Subcutaneous adipose tissue (tissue), 4 donors: ENCODE measurements around the gene ANKRD40CL. TPM values are rescaled to one million over a fixed set of nuclear protein-coding genes. Genes with fewer than 3 reads are reported as not detected.

Source experiments
- CTCF ChIP-seq: fragments of 450-650 bp; IDR thresholded peaks from one replicate; pipeline ENCODE4 v1.5.1; 2016; ENCODE audit warnings: low read depth, mild to moderate bottlenecking, control low read depth, antibody characterized with exemption, moderate library complexity
- total RNA-seq, 4 donors: library from RNA; depleted of rRNA; stranded (reverse); fragments of >200 nt; gene quantifications; one replicate each; pipeline ENCODE4 v1.1.0, GENCODE V29; 2016

The ANKRD40CL gene
- total RNA-seq, 4 donors from 2014 or later, result not detected

DNA sequence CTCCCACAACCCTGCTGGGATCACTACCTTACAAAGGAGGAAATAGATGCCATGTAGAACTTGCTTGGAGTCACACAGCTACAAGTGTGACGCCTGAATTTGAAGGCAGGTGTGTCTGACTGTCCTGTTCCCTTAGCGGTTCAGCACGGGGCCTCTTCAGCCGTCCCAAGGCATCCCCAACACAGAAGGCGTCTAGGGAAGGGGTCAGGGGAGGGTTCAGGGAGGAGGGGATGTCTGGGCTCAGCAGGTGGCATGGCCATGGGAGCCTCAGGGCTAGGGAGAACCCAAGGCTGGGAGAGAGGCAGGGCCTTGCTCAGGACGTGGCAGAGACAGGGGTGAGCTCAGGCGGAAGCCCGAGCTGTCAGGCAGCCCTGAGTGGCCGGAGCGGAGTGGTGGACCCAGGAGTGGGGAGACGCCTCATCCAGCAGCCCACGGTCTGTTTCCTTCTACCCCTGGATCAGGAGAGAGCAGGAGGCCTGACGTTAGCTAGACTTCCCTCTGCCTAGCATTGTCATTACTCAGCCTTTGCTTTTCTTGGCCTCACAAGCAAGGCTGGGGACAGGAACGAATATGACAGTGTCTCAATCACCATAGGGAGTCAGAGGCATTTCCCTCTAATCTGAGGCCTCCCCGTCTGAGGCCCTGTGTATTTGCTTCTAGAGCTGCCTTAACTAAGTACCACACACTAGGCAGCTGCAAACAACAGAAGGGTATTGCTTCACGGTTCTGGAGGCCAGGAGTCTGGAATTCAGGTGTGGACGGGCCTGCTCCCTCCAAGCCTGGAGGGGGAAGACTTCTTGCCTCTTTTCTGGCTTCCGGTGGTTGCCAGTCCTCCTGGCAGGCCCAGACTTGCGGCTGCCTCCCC is 31.3 kb upstream of the ANKRD40CL start:
- no peak for TF ChIP-seq CTCF

GRCh38 chr17:50797135-50797810 is 30.0 kb upstream of the ANKRD40CL start:
- no peak for TF ChIP-seq CTCF

GRCh38 chr17:50794361-50794760 is 27.0 kb upstream of the ANKRD40CL start:
- no peak for TF ChIP-seq CTCF

GRCh38 chr17:50793007-50793406 is 25.7 kb upstream of the ANKRD40CL start:
- TF ChIP-seq CTCF, result no peak

GRCh38 chr17:50792132-50792531 is 24.8 kb upstream of the ANKRD40CL start:
- no peak for TF ChIP-seq CTCF

GRCh38 chr17:50790618-50791017 is 23.3 kb upstream of the ANKRD40CL start:
- no peak for TF ChIP-seq CTCF

DNA sequence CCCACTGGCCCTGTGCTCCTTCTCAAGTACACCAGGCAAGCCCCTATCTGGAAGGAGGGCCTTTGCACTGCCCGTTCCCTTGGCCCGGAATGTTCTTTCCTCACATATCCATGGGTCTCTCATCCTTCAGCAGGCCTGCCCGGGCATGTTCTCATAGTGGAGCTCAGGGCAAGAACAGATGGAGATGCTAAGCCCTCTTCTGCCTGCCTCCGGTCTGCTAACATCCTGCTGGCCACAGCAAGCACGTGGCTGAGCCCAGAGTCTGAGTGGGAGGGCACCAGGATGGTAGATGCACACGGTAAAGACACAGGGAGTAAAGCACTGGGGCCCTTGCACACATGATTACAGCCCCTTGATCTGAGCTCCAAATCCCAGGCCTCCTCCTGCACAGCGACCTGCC is 19.8 kb upstream of the ANKRD40CL start:
- TF ChIP-seq CTCF, result no peak
